ENCODE data around the gene ASIP.
A peak's percentile ranks its signal among the peaks of the same experiment; 100 is the strongest.
"Not testable (repeated sequence)": the region's sequence is repeated elsewhere in the genome, so short reads cannot be mapped to it uniquely, and the experiment has no call there.

The ASIP gene

DNA sequence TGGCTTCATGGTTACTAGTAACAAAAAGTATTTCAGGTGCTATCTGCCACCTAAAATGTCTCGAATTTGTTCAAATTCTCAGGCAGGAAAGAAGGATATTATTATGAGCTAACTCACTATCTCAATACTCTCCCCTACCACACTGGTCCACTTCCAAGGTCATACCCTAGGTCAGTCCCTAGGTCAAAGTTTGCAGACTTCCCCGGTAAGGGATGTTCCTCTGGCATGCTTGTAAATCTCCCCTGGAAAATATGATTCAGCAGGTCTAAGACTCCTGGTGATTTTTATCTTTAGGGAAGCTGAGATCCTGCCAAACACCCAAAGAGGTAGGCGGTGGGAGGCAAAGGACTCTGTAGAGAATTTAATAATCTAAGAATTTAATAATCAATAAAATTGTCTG, 55.2 kb downstream of the ASIP start:
- H3K9me3 Mint-ChIP-seq = no peaks in the 10 kb centered on the region
- no peaks in the 10 kb centered on the region for H3K36me3 Mint-ChIP-seq (ENCODE audit: insufficient read depth)
- no peak overlapping the region for H3K27ac Mint-ChIP-seq (ENCODE audit: low read depth)
- H3K27me3 Mint-ChIP-seq = no peaks in the 10 kb centered on the region
- no peaks in the 10 kb centered on the region for H3K4me1 Mint-ChIP-seq
- no peak for DNase-seq (ENCODE audit: low spot score in 2 of 2)
- no peak overlapping the region for H3K4me3 Mint-ChIP-seq
- no peak for ATAC-seq (replicated peaks; ENCODE audit: extremely low read depth, poor library complexity, severe bottlenecking)

DNA sequence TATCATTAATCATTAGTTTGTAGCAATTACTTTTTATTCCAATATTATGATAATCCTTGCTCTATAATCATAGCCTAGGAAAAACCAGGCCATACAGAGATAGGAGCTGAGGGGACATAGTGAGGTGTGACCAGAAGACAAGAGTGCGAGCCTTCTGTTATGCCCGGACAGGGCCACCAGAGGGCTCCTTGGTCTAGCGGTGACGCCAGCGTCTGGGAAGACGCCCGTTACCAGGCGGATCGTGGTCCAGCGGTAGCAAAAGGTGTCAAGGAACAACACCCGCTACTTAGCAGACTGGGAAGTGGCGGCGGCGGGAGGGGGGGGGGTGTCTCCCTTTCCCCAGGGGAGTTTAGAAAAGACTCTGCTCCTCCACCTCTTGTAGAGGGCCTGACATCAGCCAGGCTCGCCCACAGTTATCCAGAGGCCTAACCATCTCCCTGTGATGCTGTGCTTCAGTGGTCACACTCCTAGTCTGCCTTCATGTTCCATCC, 57.1 kb downstream of the ASIP start:
- H3K4me3 Mint-ChIP-seq = not testable (repeated sequence)

DNA sequence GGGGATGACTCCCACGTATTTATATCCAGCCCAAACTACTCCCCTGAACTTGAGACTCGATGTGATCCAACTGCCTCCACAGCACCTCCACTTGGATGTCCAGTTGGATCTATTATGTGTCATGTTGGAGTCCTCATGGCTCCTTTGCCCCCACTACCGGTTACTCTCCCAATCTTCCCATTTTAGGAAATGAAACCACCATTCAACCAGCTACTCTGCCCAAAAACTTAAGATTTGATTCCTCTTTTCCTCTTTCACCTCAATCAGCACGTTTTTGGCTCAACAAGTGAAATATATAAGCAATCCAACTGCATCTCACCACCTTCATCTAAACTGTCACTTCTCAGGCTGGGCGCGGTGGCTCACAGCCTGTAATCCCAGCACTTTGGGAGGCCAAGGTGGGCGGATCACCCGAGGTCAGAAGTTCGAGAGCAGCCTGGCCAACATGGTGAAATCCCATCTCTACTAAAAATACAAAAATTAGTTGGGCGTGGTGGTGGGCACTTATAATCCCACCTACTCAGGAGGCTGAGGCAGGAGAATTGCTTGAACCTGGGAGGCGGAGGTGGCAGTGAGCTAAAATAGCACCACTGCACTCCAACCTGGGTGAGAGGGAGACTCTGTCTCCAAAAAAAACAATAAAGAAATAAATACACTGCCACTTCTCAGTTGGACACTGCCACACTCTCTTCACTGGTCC, 58.5 kb downstream of the ASIP start:
- H3K9me3 Mint-ChIP-seq = no peaks in the 10 kb centered on the region

More for the DNA sequence above, 57.1 kb downstream of the ASIP start:
- not testable (repeated sequence) for H3K36me3 Mint-ChIP-seq (ENCODE audit: insufficient read depth); H3K27me3 Mint-ChIP-seq; H3K9me3 Mint-ChIP-seq; ATAC-seq (replicated peaks; ENCODE audit: extremely low read depth, poor library complexity, severe bottlenecking); DNase-seq (ENCODE audit: low spot score in 2 of 2); H3K27ac Mint-ChIP-seq (ENCODE audit: low read depth); H3K4me1 Mint-ChIP-seq

DNA sequence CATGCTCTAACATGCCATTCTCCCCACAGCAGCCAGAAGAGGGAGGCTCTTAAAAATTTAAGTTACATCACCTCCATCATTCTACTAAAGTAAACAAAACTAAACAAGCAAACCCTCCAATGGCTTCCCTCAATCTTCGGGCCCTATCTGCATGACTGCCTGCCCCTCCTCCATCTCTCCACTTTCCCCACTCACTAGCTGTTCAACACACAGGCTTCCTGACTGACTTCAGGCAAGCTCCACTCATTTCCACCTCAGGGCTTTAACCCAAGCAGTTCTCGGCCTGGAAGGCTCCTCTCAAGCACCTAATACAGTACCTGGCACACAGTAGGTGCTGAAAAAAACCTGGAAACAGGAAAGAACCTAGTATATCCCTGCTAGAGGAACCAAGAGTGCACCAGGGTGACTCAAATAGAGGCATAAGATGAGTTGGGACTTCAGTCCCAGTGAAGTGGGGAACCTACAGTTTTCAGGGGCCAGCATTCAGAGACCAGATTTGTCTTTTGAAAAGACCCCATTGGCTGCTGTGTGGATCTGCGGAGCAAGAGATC, 59.1 kb downstream of the ASIP start:
- peaks cover 5% of the 10 kb centered on the region for H3K4me1 Mint-ChIP-seq
- ATAC-seq (replicated peaks; ENCODE audit: extremely low read depth, poor library complexity, severe bottlenecking) = no peak
- DNase-seq (ENCODE audit: low spot score in 2 of 2) = no peak
- peaks cover 3% of the 10 kb centered on the region for H3K36me3 Mint-ChIP-seq (ENCODE audit: insufficient read depth)
- no peak overlapping the region for H3K27ac Mint-ChIP-seq (ENCODE audit: low read depth)
- H3K27me3 Mint-ChIP-seq = no peaks in the 10 kb centered on the region
- no peak overlapping the region for H3K4me3 Mint-ChIP-seq
- no peaks in the 10 kb centered on the region for H3K9me3 Mint-ChIP-seq

More for the DNA sequence above, 58.5 kb downstream of the ASIP start:
- H3K4me3 Mint-ChIP-seq = no peak overlapping the region
- H3K27me3 Mint-ChIP-seq = no peaks in the 10 kb centered on the region
- no peak overlapping the region for H3K27ac Mint-ChIP-seq (ENCODE audit: low read depth)
- peaks cover 3% of the 10 kb centered on the region for H3K36me3 Mint-ChIP-seq (ENCODE audit: insufficient read depth)
- DNase-seq (ENCODE audit: low spot score in 2 of 2) (no peak), ATAC-seq (replicated peaks; ENCODE audit: extremely low read depth, poor library complexity, severe bottlenecking) (no peak)
- H3K4me1 Mint-ChIP-seq = peaks cover 5% of the 10 kb centered on the region

DNA sequence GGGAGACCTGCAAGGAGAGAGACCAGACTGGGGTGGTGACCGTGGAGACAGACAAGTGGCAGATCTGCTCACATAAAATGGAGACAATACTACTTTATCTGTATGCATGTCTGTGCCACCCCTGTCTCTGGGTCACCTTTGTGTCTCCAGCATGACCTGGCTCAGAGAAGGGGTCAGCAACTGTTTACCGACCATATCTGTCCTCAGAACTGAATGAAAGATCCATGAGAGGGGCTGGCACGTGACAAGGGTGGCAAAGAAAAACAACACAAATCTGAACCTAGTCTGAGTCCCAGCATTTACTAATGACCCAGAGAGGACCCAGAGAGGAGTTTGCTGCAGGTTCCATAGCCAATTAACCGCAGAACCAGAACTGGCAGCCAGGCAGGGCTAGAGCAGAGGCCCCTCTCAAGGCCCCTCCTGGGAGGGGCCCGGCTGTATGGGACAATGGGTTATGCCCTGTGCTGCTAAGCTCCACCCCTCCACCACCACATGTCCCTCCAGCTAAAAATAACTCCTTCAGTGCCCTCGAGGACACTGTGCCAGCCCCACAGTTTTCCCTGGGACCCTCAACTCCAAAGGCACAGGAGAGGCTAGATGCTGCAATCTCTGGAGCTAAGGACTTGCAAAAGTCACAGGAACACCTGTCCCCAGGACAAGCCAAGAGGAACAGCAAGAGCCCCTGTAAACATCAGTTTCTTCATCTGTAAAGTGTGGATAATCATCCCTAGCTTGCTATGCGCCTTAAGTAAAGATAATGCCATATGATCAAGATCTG, 59.8 kb downstream of the ASIP start:
- H3K27ac Mint-ChIP-seq (ENCODE audit: low read depth) = no peak overlapping the region

DNA sequence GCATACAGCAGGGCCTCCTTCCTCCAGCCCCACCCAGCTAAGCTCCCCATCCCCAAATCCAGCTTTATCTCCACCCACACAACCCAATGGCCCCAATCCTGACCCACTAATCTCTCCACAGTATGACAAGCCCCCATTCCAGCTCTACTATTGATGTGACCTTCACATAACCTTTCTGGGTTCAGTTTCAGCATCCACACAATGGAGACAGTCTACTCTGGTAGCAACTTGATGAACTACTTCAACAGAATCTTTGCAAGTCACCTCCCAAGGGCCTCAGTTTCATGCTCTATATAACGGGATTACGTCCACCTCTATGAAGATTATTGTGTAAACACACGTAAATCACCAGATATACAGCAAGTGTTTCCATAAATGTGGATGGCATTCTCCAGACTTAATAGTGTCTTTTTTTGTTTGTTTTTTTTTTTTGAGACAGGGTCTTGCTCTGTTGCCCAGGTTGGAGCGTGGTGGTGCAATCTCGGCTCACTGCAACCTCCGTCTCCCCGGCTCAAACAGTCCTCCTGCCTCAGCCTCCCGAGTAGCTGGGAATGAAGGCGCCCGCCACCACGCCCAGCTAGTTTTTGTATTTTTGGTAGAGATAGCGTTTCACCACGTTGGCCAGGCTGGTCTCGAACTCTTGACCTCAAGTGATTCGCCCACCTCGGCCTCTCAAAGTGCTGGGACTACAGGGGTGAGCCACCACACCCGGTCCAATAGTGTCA, 60.5 kb downstream of the ASIP start:
- H3K36me3 Mint-ChIP-seq (ENCODE audit: insufficient read depth) = peaks cover 3% of the 10 kb centered on the region
- H3K27me3 Mint-ChIP-seq = no peaks in the 10 kb centered on the region
- no peaks in the 10 kb centered on the region for H3K9me3 Mint-ChIP-seq
- no peak overlapping the region for H3K27ac Mint-ChIP-seq (ENCODE audit: low read depth)
- H3K4me3 Mint-ChIP-seq = peak overlapping the region; percentile 87
- no peak for DNase-seq (ENCODE audit: low spot score in 2 of 2)
- H3K4me1 Mint-ChIP-seq = peaks cover 5% of the 10 kb centered on the region
- ATAC-seq (replicated peaks; ENCODE audit: extremely low read depth, poor library complexity, severe bottlenecking) = no peak

More for the DNA sequence above, 59.8 kb downstream of the ASIP start:
- DNase-seq (ENCODE audit: low spot score in 2 of 2) (no peak), ATAC-seq (replicated peaks; ENCODE audit: extremely low read depth, poor library complexity, severe bottlenecking) (no peak)
- Mint-ChIP-seq H3K4me3 (peak overlapping the region; percentile 87), H3K27me3 (no peaks in the 10 kb centered on the region), H3K4me1 (peaks cover 5% of the 10 kb centered on the region), H3K36me3 (ENCODE audit: insufficient read depth) (peaks cover 3% of the 10 kb centered on the region), H3K9me3 (no peaks in the 10 kb centered on the region)

DNA sequence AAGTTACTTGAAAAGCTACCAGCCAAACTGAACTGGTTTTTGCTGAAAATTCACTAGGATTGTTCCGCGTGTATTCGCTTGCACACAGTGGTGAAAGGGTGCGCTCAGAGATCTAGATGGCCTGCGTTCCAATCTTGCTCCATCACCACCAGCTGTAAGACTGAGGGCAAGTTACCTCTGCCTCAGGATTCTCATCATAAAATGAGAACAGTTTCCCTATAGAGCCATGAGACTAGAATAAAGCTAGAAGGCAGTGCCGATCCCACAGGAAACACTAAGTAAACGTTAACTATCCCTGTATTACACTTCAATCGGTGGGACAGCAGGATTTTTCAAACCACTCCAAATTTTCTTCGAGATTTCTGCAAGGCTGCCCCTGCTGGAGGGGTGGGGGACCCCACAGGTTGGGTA, 61.1 kb downstream of the ASIP start:
- Mint-ChIP-seq H3K4me1 (peaks cover 5% of the 10 kb centered on the region), H3K9me3 (no peaks in the 10 kb centered on the region), H3K27me3 (no peaks in the 10 kb centered on the region), H3K36me3 (ENCODE audit: insufficient read depth) (peaks cover 3% of the 10 kb centered on the region), H3K27ac (ENCODE audit: low read depth) (no peak overlapping the region), H3K4me3 (peak overlapping the region; percentile 87)
- DNase-seq (ENCODE audit: low spot score in 2 of 2) (no peak), ATAC-seq (replicated peaks; ENCODE audit: extremely low read depth, poor library complexity, severe bottlenecking) (no peak)

DNA sequence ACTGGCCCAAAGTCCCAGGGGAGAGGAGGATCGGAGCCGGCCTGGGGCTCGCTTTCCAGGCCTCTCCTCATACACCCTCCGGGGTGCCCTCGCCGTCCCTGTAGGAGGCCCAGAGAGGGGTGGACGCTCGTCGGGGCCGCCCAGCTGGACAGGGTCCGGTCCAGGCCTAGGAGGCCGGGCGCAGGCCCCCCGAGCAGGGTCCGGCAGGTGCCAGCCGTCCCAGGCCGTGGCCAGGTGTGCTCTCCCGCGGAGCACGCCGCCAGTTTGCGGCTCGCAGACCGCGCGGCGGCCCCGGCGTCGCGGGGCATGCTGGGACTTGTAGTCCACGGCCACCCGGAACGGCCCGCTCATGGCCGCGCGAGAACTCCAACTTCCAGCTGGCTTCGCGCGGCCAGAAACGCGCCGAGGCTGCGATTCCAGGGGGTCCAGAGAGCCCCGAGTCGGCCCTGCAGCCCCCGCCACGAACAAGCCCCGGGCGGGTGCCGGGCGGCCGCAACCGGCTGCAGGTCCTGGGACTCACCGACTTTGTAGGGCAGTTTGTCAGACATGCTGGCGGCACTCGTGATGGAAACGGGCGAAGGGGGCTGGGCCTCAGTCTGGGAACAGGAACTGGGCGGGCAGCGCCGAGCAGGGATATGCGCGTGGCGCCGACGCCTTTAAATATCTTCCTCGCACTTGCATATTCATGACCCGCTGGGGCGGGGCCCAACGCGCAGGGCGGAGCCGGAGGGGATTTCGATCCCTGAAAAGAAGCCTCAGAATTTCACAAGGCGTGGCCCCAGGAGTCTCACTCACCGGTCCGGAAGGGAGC, 61.7 kb downstream of the ASIP start, which contains the start of gene AHCY:
AHCY (minus strand) TSS at position 633 of the 811 bp plus-strand sequence; CDS start at position 548, 85 bp downstream.
- Mint-ChIP-seq H3K4me1 (peaks cover 5% of the 10 kb centered on the region), H3K4me3 (peak within 1 kb of the TSS; percentile 87), H3K27ac (ENCODE audit: low read depth) (peak within 1 kb of the TSS; percentile 91), H3K9me3 (no peaks in the 10 kb centered on the region), H3K36me3 (ENCODE audit: insufficient read depth) (peaks cover 3% of the 10 kb centered on the region), H3K27me3 (no peaks in the 10 kb centered on the region)
- peak; percentile 76 to 82 for DNase-seq (ENCODE audit: low spot score in 2 of 2)
- ATAC-seq (replicated peaks; ENCODE audit: extremely low read depth, poor library complexity, severe bottlenecking) = peak; percentile 94

DNA sequence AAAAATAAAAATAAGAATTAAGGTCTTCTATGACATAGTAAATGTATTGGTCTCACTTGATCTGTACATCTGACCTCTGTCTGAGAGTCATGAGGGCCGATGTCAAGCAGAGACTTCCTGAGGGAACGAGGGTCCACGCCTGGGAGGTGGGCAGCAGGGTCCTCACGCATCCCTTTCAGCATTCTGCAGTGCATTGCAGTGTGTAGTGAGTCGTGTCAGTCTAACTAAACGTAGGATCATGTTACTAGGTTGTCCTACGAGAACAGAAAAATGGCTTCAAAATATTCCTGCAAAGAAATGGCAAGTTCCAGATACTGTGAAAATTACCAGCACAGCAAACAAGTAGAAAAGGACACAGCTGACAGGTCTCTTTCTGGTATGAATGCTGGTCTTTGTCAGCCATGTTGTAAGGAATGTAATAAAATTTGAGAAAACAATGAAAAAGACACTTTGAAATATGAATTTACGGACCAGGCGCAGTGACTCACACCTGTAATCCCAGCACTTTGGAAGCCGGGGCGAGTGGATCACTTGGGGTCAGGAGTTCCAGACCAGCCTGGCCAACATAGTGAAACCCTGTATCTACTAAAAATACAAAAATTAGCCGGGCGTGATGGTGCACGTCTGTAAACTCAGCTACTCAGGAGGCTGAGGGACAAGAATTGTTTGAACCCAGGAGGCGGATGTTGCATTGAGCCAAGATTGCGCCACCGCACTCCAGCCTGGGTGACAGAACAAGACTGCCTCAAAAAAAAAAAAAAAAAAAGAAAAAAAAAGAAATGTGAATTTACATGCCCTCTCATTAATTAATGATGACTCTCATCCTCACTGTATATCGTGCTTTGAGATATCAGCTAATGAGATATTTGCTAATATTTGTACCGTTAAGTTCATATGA, 64.4 kb downstream of the ASIP start:
- no peak overlapping the region for H3K27ac Mint-ChIP-seq (ENCODE audit: low read depth)
- DNase-seq (ENCODE audit: low spot score in 2 of 2) = no peak
- H3K36me3 Mint-ChIP-seq (ENCODE audit: insufficient read depth) = peaks cover 3% of the 10 kb centered on the region
- H3K4me1 Mint-ChIP-seq = peaks cover 5% of the 10 kb centered on the region
- no peak overlapping the region for H3K4me3 Mint-ChIP-seq
- peaks cover 1% of the 10 kb centered on the region for H3K27me3 Mint-ChIP-seq
- ATAC-seq (replicated peaks; ENCODE audit: extremely low read depth, poor library complexity, severe bottlenecking) = no peak
- H3K9me3 Mint-ChIP-seq = no peaks in the 10 kb centered on the region

DNA sequence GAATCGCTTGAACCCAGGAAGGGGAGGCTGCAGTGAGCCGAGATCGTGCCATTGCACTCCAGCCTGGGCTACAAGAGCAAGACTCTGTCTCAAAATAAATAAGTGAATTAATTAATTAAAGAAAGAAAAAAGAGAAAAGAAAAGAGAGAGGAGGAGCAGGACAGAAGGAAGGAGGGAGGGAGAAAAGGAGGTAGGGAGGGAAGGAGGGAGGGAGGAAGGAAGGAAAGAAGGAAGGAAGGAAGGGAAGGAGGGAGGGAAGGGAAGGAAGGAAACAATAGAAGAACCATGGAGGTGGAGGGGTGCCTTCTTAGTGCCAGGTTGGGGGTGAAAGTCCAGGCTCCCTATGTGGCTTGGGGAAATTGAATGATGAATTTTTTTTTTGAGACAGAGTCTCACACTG, 68.5 kb downstream of the ASIP start:
- Mint-ChIP-seq H3K4me3 (no peak overlapping the region), H3K9me3 (no peaks in the 10 kb centered on the region), H3K27me3 (peaks cover 20% of the 10 kb centered on the region), H3K4me1 (peaks cover 14% of the 10 kb centered on the region), H3K36me3 (ENCODE audit: insufficient read depth) (peaks cover 2% of the 10 kb centered on the region), H3K27ac (ENCODE audit: low read depth) (no peak overlapping the region)
- DNase-seq (ENCODE audit: low spot score in 2 of 2) (no peak), ATAC-seq (replicated peaks; ENCODE audit: extremely low read depth, poor library complexity, severe bottlenecking) (no peak)

DNA sequence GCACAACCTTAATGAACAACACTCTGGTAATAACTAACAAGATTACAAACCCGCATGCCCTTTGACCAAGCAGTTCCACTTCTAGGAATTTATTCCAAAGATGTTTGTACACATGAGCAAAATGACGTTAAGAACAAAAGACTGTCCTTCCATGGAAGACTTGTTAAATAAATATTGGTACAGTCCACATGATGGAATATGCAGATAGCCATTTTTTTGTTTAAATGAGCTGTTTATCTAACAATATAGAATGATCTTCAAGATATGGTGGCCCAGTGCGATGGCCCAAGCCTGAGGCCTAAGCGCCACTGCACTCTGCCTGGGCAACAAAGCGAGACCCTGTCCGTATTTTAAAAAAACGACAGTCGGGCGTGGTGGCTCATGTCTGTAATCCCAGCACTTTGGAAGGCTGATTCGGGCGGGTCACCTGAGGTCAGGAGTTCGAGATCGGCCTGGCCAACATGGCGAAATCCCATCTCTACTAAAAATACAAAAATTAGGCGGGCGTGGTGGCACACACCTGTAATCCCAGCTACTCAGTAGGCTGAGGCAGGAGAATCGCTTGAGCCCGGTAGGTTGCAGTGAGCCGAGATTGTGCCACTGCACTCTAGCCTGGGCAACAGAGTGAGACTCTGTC, 69.4 kb downstream of the ASIP start:
- DNase-seq (ENCODE audit: low spot score in 2 of 2) (no peak), ATAC-seq (replicated peaks; ENCODE audit: extremely low read depth, poor library complexity, severe bottlenecking) (no peak)
- Mint-ChIP-seq H3K36me3 (ENCODE audit: insufficient read depth) (peaks cover 2% of the 10 kb centered on the region), H3K4me1 (peaks cover 14% of the 10 kb centered on the region), H3K27ac (ENCODE audit: low read depth) (no peak overlapping the region), H3K9me3 (no peaks in the 10 kb centered on the region), H3K27me3 (peaks cover 20% of the 10 kb centered on the region), H3K4me3 (no peak overlapping the region)
